Neural cell (in vitro differentiated cells): Measurements from ENCODE around the gene CHRNA9. TPM values are rescaled to one million over a fixed set of nuclear protein-coding genes. Genes with fewer than 3 reads are reported as not detected.

Source experiments
- H2AFZ ChIP-seq: fragments of 200-600, 300-800 bp; sonication (generic), shearing (Covaris generic); 2 replicates; pipeline ENCODE4 v1.6.0; 2014; ENCODE audit warnings: low read depth, mild to moderate bottlenecking, antibody characterized with exemption, low read length, moderate library complexity
- H3F3A ChIP-seq: fragments of 200-600 bp; shearing (Covaris generic); 2 replicates; pipeline ENCODE4 v1.6.1; 2016; ENCODE audit warnings: mild to moderate bottlenecking, moderate library complexity, mixed read lengths, antibody characterized with exemption, low read length; ENCODE audit not compliant: insufficient read depth, poor library complexity, severe bottlenecking
- H3K27ac ChIP-seq: fragments of 200-600, 300-800 bp; sonication (generic), shearing (Covaris generic); 2 replicates; pipeline ENCODE4 v1.5.1; 2014; ENCODE audit warnings: mild to moderate bottlenecking, low read length, moderate library complexity
- H3K27me3 ChIP-seq: fragments of 300-800, 200-600 bp; sonication (generic), shearing (Covaris generic); 2 replicates; pipeline ENCODE4 v1.6.0; 2014; ENCODE audit warnings: mild to moderate bottlenecking, low read depth, low read length, moderate library complexity; ENCODE audit not compliant: insufficient read depth
- H3K36me3 ChIP-seq: fragments of 300-800, 200-600 bp; sonication (generic), shearing (Covaris generic); 2 replicates; pipeline ENCODE4 v1.5.1; 2014; ENCODE audit warnings: mild to moderate bottlenecking, antibody characterized with exemption, low read length, moderate library complexity; ENCODE audit not compliant: insufficient read depth
- H3K4me2 ChIP-seq: fragments of 300-800, 200-600 bp; sonication (generic), shearing (Covaris generic); 2 replicates; pipeline ENCODE4 v1.6.0; 2014; ENCODE audit warnings: mild to moderate bottlenecking, low read length
- H3K4me3 ChIP-seq: fragments of 300-800, 200-600 bp; sonication (generic), shearing (Covaris generic); 2 replicates; pipeline ENCODE4 v1.5.1; 2014; ENCODE audit warnings: mild to moderate bottlenecking, low read length, moderate library complexity
- H3K79me2 ChIP-seq: fragments of 200-600 bp; shearing (Covaris generic); replicated peaks from 2 replicates; pipeline ENCODE4 v1.6.0; 2014; ENCODE audit warnings: mild to moderate bottlenecking, low read length, moderate library complexity; ENCODE audit not compliant: insufficient read depth
- H3K9ac ChIP-seq: fragments of 300-800, 200-600 bp; sonication (generic), shearing (Covaris generic); 2 replicates; pipeline ENCODE4 v1.6.1; 2016; ENCODE audit warnings: mild to moderate bottlenecking, low read length, mixed read lengths
- H3K9me2 ChIP-seq: fragments of 200-600 bp; shearing (Covaris generic); 2 replicates; pipeline ENCODE4 v1.6.1; 2016; ENCODE audit warnings: mild to moderate bottlenecking, low read length, mixed read lengths; ENCODE audit not compliant: insufficient read depth
- H3K9me3 ChIP-seq: fragments of 200-600, 300-800 bp; sonication (generic), shearing (Covaris generic); 2 replicates; pipeline ENCODE4 v1.6.1; 2016; ENCODE audit warnings: mild to moderate bottlenecking, mixed run types, low read length, moderate library complexity, mixed read lengths
- H4K20me1 ChIP-seq: fragments of 200-600 bp; shearing (Covaris generic); 2 replicates; pipeline ENCODE4 v1.6.1; 2016; ENCODE audit warnings: mild to moderate bottlenecking, mixed run types; ENCODE audit not compliant: insufficient read depth
- CTCF ChIP-seq: fragments of 450-650 bp; IDR thresholded peaks from 2 replicates; pipeline ENCODE4 v1.5.1; 2014; ENCODE audit warnings: antibody characterized with exemption, mild to moderate bottlenecking, moderate library complexity; ENCODE audit not compliant: poor library complexity, severe bottlenecking
- EP300 ChIP-seq: fragments of 450-650 bp; conservative IDR thresholded peaks from 2 replicates; pipeline ENCODE4 v1.6.1; 2014; ENCODE audit warnings: antibody characterized with exemption, mild to moderate bottlenecking, moderate library complexity; ENCODE audit not compliant: poor library complexity, severe bottlenecking
- EZH2 ChIP-seq: fragments of 200-600, 300-800 bp; shearing (Covaris generic), sonication (generic); IDR thresholded peaks from 2 replicates; pipeline ENCODE4 v1.6.1; 2014; ENCODE audit warnings: antibody characterized with exemption, low read length, borderline replicate concordance, mild to moderate bottlenecking; ENCODE audit not compliant: insufficient read depth, poor library complexity, severe bottlenecking
- MXI1 ChIP-seq: fragments of 450-650 bp; conservative IDR thresholded peaks from 2 replicates; pipeline ENCODE4 v1.6.1; 2014; ENCODE audit warnings: antibody characterized with exemption, mild to moderate bottlenecking; ENCODE audit not compliant: poor library complexity, severe bottlenecking
- POLR2AphosphoS5 ChIP-seq: IDR thresholded peaks from 2 replicates; pipeline ENCODE4 v1.6.1; 2012
- RAD21 ChIP-seq: fragments of 450-650 bp; conservative IDR thresholded peaks from 2 replicates; pipeline ENCODE4 v1.6.1; 2014; ENCODE audit warnings: antibody characterized with exemption, mild to moderate bottlenecking, moderate library complexity
- REST ChIP-seq: IDR thresholded peaks from 2 replicates; pipeline ENCODE4 v1.6.1; 2012; ENCODE audit warnings: borderline replicate concordance
- SMC3 ChIP-seq: fragments of 450-650 bp; conservative IDR thresholded peaks from 2 replicates; pipeline ENCODE4 v1.6.1; 2014; ENCODE audit warnings: antibody characterized with exemption, mild to moderate bottlenecking, moderate library complexity; ENCODE audit not compliant: poor library complexity
- TAF1 ChIP-seq: IDR thresholded peaks from 2 replicates; pipeline ENCODE4 v1.6.1; 2012; ENCODE audit warnings: low read depth
- polyA plus RNA-seq: library from polyadenylated mRNA; depleted of rRNA; stranded (reverse); fragments of >200 nt; gene quantifications from 2 replicates; pipeline ENCODE4 v1.2.3, GENCODE V29; 2014

CHRNA9 gene
- polyA plus RNA-seq, 1 donor from 2014 or later: 0.10 TPM

DNA sequence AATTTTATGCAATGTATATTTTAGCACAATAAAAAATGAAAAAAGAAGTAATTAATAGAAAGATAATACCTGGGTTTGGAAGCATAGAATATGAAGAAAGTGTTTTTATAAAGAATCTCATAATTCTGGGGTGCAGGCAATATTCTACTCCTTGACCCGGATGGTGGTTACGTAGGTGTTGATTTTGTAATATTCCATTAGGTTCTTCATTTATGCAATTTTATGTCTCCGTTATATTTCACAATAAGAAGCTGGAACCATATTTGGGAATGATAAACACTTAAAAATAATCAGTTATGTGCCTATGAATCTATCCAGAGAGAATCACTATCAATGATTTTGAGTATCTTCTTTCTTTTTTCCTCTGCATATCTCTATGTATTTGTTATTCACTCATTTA, 38.5 kb downstream of the CHRNA9 start:
- no peaks in the 10 kb centered on the region for H3K36me3 ChIP-seq
- no peak overlapping the region for H3K27ac ChIP-seq
- no peaks in the 10 kb centered on the region for H3K9me3 ChIP-seq
- no peaks in the 10 kb centered on the region for H3K79me2 ChIP-seq
- no peaks in the 10 kb centered on the region for H3K9me2 ChIP-seq
- no peak overlapping the region for H3K4me3 ChIP-seq
- H3F3A ChIP-seq: no peaks in the 10 kb centered on the region
- H4K20me1 ChIP-seq: no peaks in the 10 kb centered on the region
- TF ChIP-seq REST: no peak
- H3K27me3 ChIP-seq: no peaks in the 10 kb centered on the region
- H3K4me2 ChIP-seq: no peak overlapping the region
- no peak overlapping the region for H2AFZ ChIP-seq
- no peak overlapping the region for H3K9ac ChIP-seq

DNA sequence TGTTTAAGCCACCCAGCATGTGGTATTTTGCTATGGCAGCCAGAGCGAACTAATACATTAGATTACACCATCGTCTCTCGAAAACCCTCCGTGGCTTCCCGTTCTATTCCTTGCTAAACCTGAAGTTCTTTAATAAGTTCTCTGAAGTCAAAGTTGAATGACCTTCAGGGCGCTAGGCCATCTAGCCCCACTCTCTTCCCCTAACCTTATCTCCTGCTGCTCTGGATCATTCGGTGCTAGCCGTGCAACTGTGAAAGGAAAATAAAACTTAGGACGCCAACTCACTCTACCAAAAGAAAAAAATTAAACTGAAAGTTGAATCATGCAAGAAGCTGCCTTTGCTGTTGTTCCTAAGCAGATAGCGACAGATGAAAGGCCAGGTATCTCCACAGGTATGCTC, 40.0 kb downstream of the CHRNA9 start:
- Histone ChIP-seq H3K4me3 (no peak overlapping the region), H3K79me2 (no peaks in the 10 kb centered on the region), H3K9ac (no peak overlapping the region), H3K36me3 (no peaks in the 10 kb centered on the region), H4K20me1 (no peaks in the 10 kb centered on the region), H3K9me2 (no peaks in the 10 kb centered on the region), H3K9me3 (no peaks in the 10 kb centered on the region), H3K27ac (no peak overlapping the region), H3K4me2 (no peak overlapping the region), H3F3A (no peaks in the 10 kb centered on the region), H3K27me3 (no peaks in the 10 kb centered on the region), H2AFZ (no peak overlapping the region)
- TF ChIP-seq TAF1 (no peak), EZH2 (no peak), POLR2AphosphoS5 (no peak), RAD21 (no peak), CTCF (no peak), REST (no peak), SMC3 (no peak), MXI1 (no peak), EP300 (no peak)
